ENCODE measurements around the gene DEPDC5. TPM values are rescaled to one million over a fixed set of nuclear protein-coding genes. Genes with fewer than 3 reads are reported as not detected.
"Not testable (repeated sequence)": the region's sequence is repeated elsewhere in the genome, so short reads cannot be mapped to it uniquely, and the experiment has no call there.

DEPDC5 gene
- total RNA-seq, 1 experiment from 2014 or later, result 8.8 TPM

DNA sequence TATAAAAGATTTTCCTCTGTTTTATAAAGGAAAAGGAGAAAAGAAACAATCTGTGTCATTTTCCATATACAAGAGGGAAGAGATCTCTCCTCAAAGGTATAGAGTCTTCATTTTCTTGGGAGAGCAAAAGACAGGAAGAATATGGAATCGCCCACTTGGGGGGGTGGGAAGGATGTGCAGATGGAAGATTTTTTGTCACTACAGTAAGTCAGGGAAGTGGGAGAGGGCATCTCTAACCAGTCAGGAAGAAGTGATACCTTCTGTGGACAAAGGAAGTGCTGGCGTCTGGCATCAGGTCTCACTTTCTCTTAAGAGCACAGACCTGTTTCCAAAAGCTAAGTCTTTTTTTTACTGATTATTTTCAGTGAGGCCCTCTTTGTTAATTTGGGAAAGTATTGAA, 5.3 kb upstream of the DEPDC5 start:
- DNase-seq (ENCODE audit: extremely low read depth, low read depth), result no peak

DNA sequence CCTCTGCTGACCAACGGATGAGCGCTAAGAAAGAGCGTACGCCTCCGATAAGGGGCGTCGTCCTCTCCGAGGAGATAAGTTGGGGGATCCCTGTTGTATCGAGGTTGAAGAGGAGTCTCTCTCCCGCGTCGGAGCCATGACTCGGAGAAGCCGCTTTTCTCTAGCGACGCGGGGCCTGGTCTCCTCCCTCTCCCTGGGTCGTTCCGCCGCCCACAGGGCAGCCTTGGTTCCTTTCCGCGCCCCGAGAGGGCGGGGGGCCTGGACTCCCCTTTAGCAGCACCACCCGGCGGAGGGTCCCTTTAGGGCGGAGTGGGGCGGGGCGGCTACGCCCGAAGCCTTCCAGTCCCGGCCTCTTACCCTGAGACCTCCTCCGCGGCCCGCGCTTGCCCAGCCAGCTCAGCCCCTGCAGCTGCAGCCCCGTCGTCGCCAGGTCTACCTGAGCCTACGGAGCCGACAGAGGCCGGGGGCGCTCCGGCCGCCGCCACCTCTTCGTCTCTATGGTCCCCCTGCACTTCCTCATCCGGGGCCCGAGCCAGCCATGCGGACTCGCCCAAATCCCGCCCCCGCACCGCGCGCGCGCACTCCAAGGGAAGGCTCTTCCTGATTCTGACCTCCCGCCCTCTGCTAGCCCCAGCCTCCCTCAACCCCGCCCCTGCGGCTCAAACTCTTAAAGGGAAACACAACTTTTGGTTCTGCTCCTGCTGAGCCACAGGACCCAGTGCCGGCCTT, 4.0 kb upstream of the DEPDC5 start, which contains the start of gene PRR14L:
Gene PRR14L (minus strand): TSS at position 497 of the 729 bp plus-strand sequence. CDS start 11,272 bp downstream, outside the sequence.
- DNase-seq (ENCODE audit: extremely low read depth, low read depth), result peak; percentile 89

- DNase-seq (ENCODE audit: extremely low read depth, low read depth), result no peak
These were observed 3.2 kb upstream of the DEPDC5 start for GRCh38 chr22:31750365-31751284.

- DNase-seq (ENCODE audit: extremely low read depth, low read depth), result no peak
These were observed 1.5 kb upstream of the DEPDC5 start for GRCh38 chr22:31752096-31752847.

GRCh38 chr22:31753005-31753633, 700 bp upstream of the DEPDC5 start:
- DNase-seq (ENCODE audit: extremely low read depth, low read depth), result no peak

- DNase-seq (ENCODE audit: extremely low read depth, low read depth), result no peak
These were observed 994 bp downstream of the DEPDC5 start for GRCh38 chr22:31754813-31755212.

DNA sequence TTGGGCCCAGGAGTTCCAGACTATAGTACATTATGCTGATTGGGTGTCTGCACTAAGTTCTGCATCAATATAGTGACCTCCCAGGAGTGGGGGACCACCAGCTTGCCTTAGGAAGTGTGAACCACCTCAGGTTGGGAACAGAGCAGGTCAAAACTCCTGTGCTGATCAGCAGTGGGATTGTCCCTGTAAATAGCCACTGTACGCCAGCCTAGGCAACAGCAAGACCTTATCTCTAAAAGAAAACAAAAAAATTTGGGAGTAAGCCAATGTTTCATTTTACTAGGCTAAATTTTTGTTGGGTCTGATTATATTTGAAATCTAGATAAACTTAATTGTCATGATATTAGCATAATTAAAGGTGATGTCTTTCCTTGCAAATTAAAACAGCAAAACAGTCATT, 3.4 kb downstream of the DEPDC5 start:
- no peak for DNase-seq (ENCODE audit: extremely low read depth, low read depth)

GRCh38 chr22:31758860-31759259, 5.0 kb downstream of the DEPDC5 start:
- not testable (repeated sequence) for DNase-seq (ENCODE audit: extremely low read depth, low read depth)

- DNase-seq (ENCODE audit: extremely low read depth, low read depth), result no peak
These were observed 11.0 kb downstream of the DEPDC5 start for GRCh38 chr22:31764785-31765184.

DNA sequence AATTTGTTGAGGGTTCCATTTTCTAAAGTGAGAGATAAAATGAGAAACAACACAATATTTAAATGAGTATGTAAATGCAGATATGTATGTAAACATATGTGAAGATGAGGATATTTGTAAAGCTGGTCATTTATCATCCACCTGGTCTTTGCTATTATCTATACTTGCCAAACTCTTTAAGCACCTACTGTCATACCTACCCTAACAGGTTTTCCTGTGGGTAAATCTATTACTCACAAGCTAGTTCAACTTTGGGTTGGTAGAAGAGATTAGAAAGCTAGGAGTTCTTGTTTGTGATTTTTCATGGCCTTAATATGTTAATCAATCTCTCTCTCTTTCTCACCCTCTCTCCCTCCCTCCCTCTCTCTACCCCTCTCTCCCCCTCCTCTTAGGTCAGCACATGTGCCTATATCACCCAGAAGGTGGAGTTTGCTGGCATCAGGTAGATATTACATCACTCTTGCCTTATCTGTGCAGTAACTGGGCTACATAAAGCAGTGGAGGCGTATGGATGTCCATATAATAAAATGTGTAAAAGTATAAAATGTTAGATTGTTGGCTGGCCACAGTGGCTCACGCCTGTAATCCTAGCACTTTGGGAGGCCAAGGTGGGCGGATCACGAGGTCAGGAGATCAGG, 14.7 kb downstream of the DEPDC5 start:
- DNase-seq (ENCODE audit: extremely low read depth, low read depth), result no peak

- DNase-seq (ENCODE audit: extremely low read depth, low read depth), result no peak
These were observed 19.6 kb downstream of the DEPDC5 start for GRCh38 chr22:31773416-31773815.

- no peak for DNase-seq (ENCODE audit: extremely low read depth, low read depth)
These were observed 22.4 kb downstream of the DEPDC5 start for GRCh38 chr22:31776231-31776630.

- DNase-seq (ENCODE audit: extremely low read depth, low read depth), result no peak
These were observed 36.0 kb downstream of the DEPDC5 start for GRCh38 chr22:31789803-31790202.

DNA sequence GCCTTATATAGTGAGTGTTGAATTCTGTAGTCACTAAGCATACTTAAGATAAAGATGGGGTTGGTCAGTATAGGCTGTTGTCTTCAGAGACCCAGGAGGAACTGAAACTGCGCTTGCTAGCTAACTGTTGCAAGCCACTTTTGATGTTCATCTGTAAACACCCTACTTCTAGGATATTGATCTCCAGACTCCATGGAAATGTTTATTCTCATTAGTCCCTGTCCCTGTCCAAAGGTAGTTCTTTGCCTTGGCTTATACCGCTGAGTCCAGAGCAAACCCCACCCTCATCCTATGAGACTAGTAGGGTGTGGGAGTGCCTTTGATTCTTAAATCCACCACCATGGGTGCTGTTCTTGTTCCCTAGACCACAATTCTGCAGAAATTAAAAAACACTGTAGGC, 36.4 kb downstream of the DEPDC5 start:
- no peak for DNase-seq (ENCODE audit: extremely low read depth, low read depth)

DNA sequence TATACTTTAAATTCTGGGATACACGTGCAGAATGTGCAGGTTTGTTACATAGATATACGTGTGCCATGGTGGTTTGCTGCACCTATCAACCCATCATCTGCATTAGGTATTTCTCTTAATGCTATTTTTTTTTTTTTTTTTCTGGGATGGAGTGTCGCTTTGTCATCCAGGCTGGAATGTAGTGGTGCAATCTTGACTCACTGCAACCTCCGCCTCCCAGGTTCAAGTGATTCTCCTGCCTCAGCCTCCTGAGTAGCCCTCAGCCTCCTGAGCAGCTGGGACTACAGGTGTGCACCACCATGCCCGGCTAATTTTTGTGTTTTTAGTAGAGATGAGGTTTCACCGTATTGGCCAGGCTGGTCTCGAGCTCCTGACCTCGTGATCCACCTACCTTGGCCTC, 45.5 kb downstream of the DEPDC5 start:
- not testable (repeated sequence) for DNase-seq (ENCODE audit: extremely low read depth, low read depth)

DNA sequence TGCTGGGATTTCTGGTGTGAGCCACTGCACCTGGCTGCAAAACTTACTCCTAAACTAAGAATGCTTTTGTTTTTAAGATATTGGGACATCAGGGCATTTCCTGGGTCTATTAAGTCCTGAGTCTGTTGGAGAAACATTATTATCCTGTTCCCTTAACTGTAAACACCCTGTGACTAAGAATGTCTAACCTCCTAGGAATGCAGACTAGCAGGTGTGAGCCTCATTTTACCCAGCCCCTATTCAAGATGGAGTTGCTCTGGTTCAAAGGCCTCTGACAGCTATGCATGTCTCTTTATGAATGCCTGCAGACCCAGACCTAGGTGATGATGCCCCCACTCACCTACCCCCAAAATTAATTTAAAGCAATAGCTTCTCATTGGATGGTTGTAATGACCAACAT, 46.2 kb downstream of the DEPDC5 start:
- no peak for DNase-seq (ENCODE audit: extremely low read depth, low read depth)

- DNase-seq (ENCODE audit: extremely low read depth, low read depth), result not testable (repeated sequence)
These were observed 47.0 kb downstream of the DEPDC5 start for GRCh38 chr22:31800861-31801260.

- DNase-seq (ENCODE audit: extremely low read depth, low read depth), result no peak
These were observed 48.8 kb downstream of the DEPDC5 start for GRCh38 chr22:31802575-31802974.

DNA sequence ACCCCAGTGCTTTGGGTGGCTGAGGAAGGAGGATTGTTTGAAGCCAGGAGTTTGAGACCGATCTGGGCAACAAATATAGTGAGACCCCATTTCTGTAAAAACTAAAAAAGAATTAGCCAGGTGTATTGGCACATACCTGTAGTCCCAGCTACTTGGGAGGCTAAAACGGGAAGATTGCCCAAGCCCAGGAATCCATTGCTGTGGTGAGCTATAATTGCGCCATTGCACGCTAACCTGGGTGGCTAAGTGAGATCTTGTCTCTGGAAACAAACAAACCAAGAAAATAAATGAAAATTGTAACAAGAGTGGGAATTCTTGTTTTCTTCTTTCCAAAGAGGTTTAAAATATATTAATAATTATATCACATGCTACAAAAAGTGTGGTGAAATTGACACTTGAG, 52.9 kb downstream of the DEPDC5 start:
- DNase-seq (ENCODE audit: extremely low read depth, low read depth), result no peak

DNA sequence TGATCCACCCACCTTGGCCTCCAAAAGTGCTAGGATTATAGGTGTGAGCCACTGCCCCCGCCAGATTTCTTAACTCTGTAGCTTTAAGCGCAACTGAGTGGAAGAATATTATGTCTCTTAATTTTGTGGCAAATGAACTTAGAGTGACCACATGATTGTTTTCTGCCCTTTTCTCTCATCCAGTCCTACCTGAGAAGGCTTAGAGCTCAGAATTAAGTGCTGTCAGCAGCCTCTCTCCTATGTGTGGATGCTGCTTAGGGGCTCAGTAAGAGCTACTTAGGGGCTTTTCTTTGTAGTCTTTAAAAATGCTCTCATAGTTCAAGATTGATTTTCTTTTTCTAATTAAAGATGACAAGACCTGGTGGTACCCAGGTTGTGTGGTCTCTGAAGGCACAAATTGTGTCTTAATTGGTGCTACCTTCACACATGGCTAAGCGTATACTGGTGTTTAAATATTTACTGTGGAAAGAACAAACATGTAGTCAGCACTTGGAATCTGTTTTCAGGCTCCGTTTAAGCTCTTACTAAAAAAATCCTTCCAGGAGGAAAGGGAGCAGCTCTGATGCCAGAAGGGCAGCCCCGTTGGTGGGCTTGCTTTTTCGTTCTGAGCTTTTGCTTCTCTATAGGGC, 59.3 kb downstream of the DEPDC5 start:
- no peak for DNase-seq (ENCODE audit: extremely low read depth, low read depth)
